OCI-LY7 (cell line): ENCODE data around the gene CAND1. TPM values are rescaled to one million over a fixed set of nuclear protein-coding genes. Genes with fewer than 3 reads are reported as not detected.

Experiments
- Bru-seq: library from RNA; stranded (reverse); fragments of 400-500 nt; gene quantifications from one replicate; lab custom pipeline; 2021; lab: Mats Ljungman, UMichigan
- BruChase-seq, 2 experiments: library from RNA; stranded (reverse); fragments of 400-500 nt; gene quantifications; one replicate each; lab custom pipeline; 2021; lab: Mats Ljungman, UMichigan
- BruUV-seq: library from RNA; stranded (reverse); fragments of 400-500 nt; replicated peaks from 2 replicates; lab custom pipeline; 2021; lab: Mats Ljungman, UMichigan
- CTCF ChIA-PET: fragments of 300-600 bp; sonication (Branson Sonifier 250); formaldehyde crosslinking; loops from one replicate; lab custom pipeline; 2022; ENCODE audit warnings: antibody characterized with exemption; ENCODE audit not compliant: unreplicated experiment; lab: Charles Lee
- POLR2A ChIA-PET: fragments of 300-600 bp; sonication (Branson Sonifier 250); formaldehyde crosslinking; loops from one replicate; lab custom pipeline; 2022; ENCODE audit warnings: antibody characterized with exemption; lab: Charles Lee
- DNase-seq: peaks from one replicate; pipeline ENCODE4 v3.0.0-alpha.2; 2015; ENCODE audit warnings: low spot score
- H2AFZ ChIP-seq: fragments of 200-600 bp; sonication (generic), shearing (Covaris generic); 2 replicates; pipeline ENCODE4 v1.6.1; 2014; ENCODE audit warnings: mild to moderate bottlenecking, antibody characterized with exemption, low read length, moderate library complexity
- H3K27ac ChIP-seq: fragments of 200-600 bp; sonication (generic); 2 replicates; pipeline ENCODE4 v1.5.1; 2014; ENCODE audit warnings: mixed run types, low read depth, mild to moderate bottlenecking, moderate library complexity, low read length, inconsistent platforms; ENCODE audit not compliant: poor library complexity, severe bottlenecking
- H3K36me3 ChIP-seq: fragments of 200-600 bp; sonication (generic); 2 replicates; pipeline ENCODE4 v1.6.1; 2014; ENCODE audit warnings: mild to moderate bottlenecking, antibody characterized with exemption, low read length, moderate library complexity, mixed read lengths; ENCODE audit not compliant: insufficient read depth
- H3K4me1 ChIP-seq: fragments of 200-600 bp; sonication (generic); 2 replicates; pipeline ENCODE4 v1.5.1; 2014; ENCODE audit warnings: mild to moderate bottlenecking, low read length; ENCODE audit not compliant: insufficient read depth, poor library complexity, severe bottlenecking
- H3K4me2 ChIP-seq: fragments of 200-600 bp; sonication (generic); 2 replicates; pipeline ENCODE4 v1.6.1; 2014; ENCODE audit warnings: mild to moderate bottlenecking, low read length
- H3K4me3 ChIP-seq: fragments of 200-600 bp; sonication (generic); 2 replicates; pipeline ENCODE4 v1.5.1; 2014; ENCODE audit warnings: mild to moderate bottlenecking, low read depth, low read length; ENCODE audit not compliant: poor library complexity, severe bottlenecking
- H3K79me2 ChIP-seq: fragments of 200-600 bp; sonication (generic); 2 replicates; pipeline ENCODE4 v1.6.1; 2016; ENCODE audit warnings: low read depth, mild to moderate bottlenecking, low read length, moderate library complexity, mixed read lengths; ENCODE audit not compliant: insufficient read depth
- H3K9me2 ChIP-seq: fragments of 200-600 bp; sonication (generic); 2 replicates; pipeline ENCODE4 v1.6.1; 2016; ENCODE audit warnings: mild to moderate bottlenecking, low read length, mixed read lengths; ENCODE audit not compliant: insufficient read depth
- H3K9me3 ChIP-seq: fragments of 200-600 bp; sonication (generic); 2 replicates; pipeline ENCODE4 v1.6.1; 2014; ENCODE audit warnings: mild to moderate bottlenecking, mixed run types, low read length, mixed read lengths
- H4K20me1 ChIP-seq: fragments of 200-600 bp; sonication (generic); 2 replicates; pipeline ENCODE4 v1.6.1; 2014; ENCODE audit warnings: mild to moderate bottlenecking, antibody characterized with exemption, low read length, moderate library complexity, mixed read lengths; ENCODE audit not compliant: insufficient read depth
- CTCF ChIP-seq: fragments of 200-600 bp; sonication (generic); conservative IDR thresholded peaks from 2 replicates; pipeline ENCODE4 v1.5.1; 2014; ENCODE audit warnings: mild to moderate bottlenecking, antibody characterized with exemption, low read length, moderate library complexity, mixed read lengths
- EZH2phosphoT487 ChIP-seq: fragments of 200-600 bp; sonication (generic); IDR thresholded peaks from 2 replicates; pipeline ENCODE4 v1.6.1; 2018; ENCODE audit warnings: low read depth, borderline replicate concordance, mild to moderate bottlenecking, mixed run types, antibody characterized with exemption, low read length, moderate library complexity, mixed read lengths
- intact Hi-C: fragments of 100-400 bp; cut with micrococcal nuclease; formaldehyde crosslinking; loops from one replicate; pipeline ENCODE4 v1.10.0; 2022; ENCODE audit not compliant: unreplicated experiment
- long read RNA-seq: library from polyadenylated mRNA; stranded (forward); transcript quantifications from one replicate; pipeline ENCODE4 v2.0.0, GENCODE V29; 2022
- total RNA-seq, 2 experiments: library from RNA; depleted of rRNA in 1 of 2; stranded (reverse); fragments of >200 nt in 1 of 2; shearing (Covaris generic) in 1 of 2; gene quantifications; 2 replicates each; pipeline ENCODE4 v1.2.3, GENCODE V29; 2014 to 2022

CAND1 gene
- total RNA-seq (2014; rRNA removed; shearing (Covaris generic)): 104 and 109 TPM in 2 replicates
- 207 and 215 TPM in 2 replicates for total RNA-seq (2022)
- percentile 96 among the genes with signal in this experiment for Bru-seq, nascent RNA
- percentile 94 among the genes with signal in this experiment for BruChase-seq, experiment 1, labeled RNA remaining after a 6-hour chase
- percentile 97 among the genes with signal in this experiment for BruChase-seq, experiment 2, labeled RNA remaining after a 2-hour chase
- long read RNA-seq, full-length matches to known transcripts: 235 of 288 reads
- long read RNA-seq, partial matches to known transcripts: 24 of 288 reads
- long read RNA-seq, other reads (novel, unspliced or antisense): 29 of 288 reads

- H4K20me1 ChIP-seq: peaks cover 33% of the 10 kb centered on the region
These were observed at the start of gene CAND1 for GRCh38 chr12:67268896-67269632. CAND1 (plus strand) TSS chr12:67269358; CDS start chr12:67269718, 360 bp downstream.

GRCh38 chr12:67220065-67220464 is 49.1 kb upstream of the CAND1 start:
- intact Hi-C loops: loop anchor here (10.0 kb wide), 1 partner anchor 55 kb away; no protein-coding TSS in a partner anchor
- no peak for TF ChIP-seq EZH2phosphoT487
- peak; percentile 51 for TF ChIP-seq CTCF
- Histone ChIP-seq H3K27ac (no peak overlapping the region), H3K4me1 (peaks cover 6% of the 10 kb centered on the region), H3K4me2 (no peak overlapping the region), H4K20me1 (no peaks in the 10 kb centered on the region), H3K79me2 (no peaks in the 10 kb centered on the region), H3K4me3 (no peak overlapping the region), H3K9me3 (no peaks in the 10 kb centered on the region), H3K9me2 (no peaks in the 10 kb centered on the region), H3K36me3 (no peaks in the 10 kb centered on the region), H2AFZ (no peak overlapping the region)
- no TSS peak for BruUV-seq
- DNase-seq: no peak
- ChIA-PET CTCF (no interaction called here), POLR2A (interaction anchor here (1.1 kb wide), 1 partner anchor 363 kb away, joined by 3 read pairs; no protein-coding TSS in a partner anchor)

More at GRCh38 chr12:67268896-67269632, at the start of gene CAND1:
- BruUV-seq: no TSS peak
- H2AFZ ChIP-seq: peak within 1 kb of the TSS; percentile 94
- TF ChIP-seq EZH2phosphoT487: no peak
- TF ChIP-seq CTCF: 0 out of 2 replicates have a peak, but pooled peaks have one; percentile 12
- H3K36me3 ChIP-seq: peaks cover 35% of the 10 kb centered on the region
- intact Hi-C loops: loop anchor here (1.0 to 5.0 kb wide), 4 partner anchors 368 to 1137 kb away; partner anchors contain the start of genes DYRK2, IFNG-AS1 and LLPH
- peak within 1 kb of the TSS; percentile 87 for H3K27ac ChIP-seq
- H3K9me3 ChIP-seq: no peaks in the 10 kb centered on the region
- H3K4me1 ChIP-seq: peaks cover 33% of the 10 kb centered on the region
- CTCF ChIA-PET: interaction anchor here (0.6 to 1.4 kb wide), 5 partner anchors 9 to 1100 kb away, joined by 3 to 4 read pairs (median 3); no protein-coding TSS in a partner anchor
- POLR2A ChIA-PET: interaction anchor here (0.6 to 3.1 kb wide), 17 partner anchors 10 to 1138 kb away, joined by 3 to 15 read pairs (median 4); partner anchors contain the start of gene HELB
- peak; percentile 99 for DNase-seq
- peaks cover 46% of the 10 kb centered on the region for H3K79me2 ChIP-seq
- H3K4me2 ChIP-seq: peak within 1 kb of the TSS; percentile 93
- peak within 1 kb of the TSS; percentile 93 for H3K4me3 ChIP-seq
- H3K9me2 ChIP-seq: no peaks in the 10 kb centered on the region
